B cell (primary cell): ENCODE results near the gene ARFGAP3. TPM values are rescaled to one million over a fixed set of nuclear protein-coding genes. Genes with fewer than 3 reads are reported as not detected.

ENCODE experiments used
- ATAC-seq: fragments of 200-7000 bp; cut with Tn5 transposase; one replicate; pipeline ENCODE4 v1.10.0; 2021; ENCODE audit warnings: low read depth, mild to moderate bottlenecking, moderate number of reproducible peaks, moderate library complexity
- CTCF ChIA-PET: fragments of 350-600 bp; sonication (Branson Sonifier 250); formaldehyde crosslinking; loops from one replicate; lab custom pipeline; 2021; ENCODE audit warnings: antibody characterized with exemption, inconsistent platforms; lab: Charles Lee
- POLR2A ChIA-PET: fragments of 350-600 bp; sonication (Branson Sonifier 250); formaldehyde crosslinking; loops from one replicate; lab custom pipeline; 2021; ENCODE audit warnings: antibody characterized with exemption; lab: Charles Lee
- DNase-seq: peaks from one replicate; pipeline ENCODE4 v3.0.0; 2013
- H2AFZ ChIP-seq: 2 replicates; pipeline ENCODE4 v1.6.1; 2012; ENCODE audit warnings: mild to moderate bottlenecking, low read depth, low read length; ENCODE audit not compliant: insufficient read depth, poor library complexity, severe bottlenecking
- H3K27ac ChIP-seq, 2 donors: 1 replicate in 1 of 2; 2 replicates in 1 of 2; pipeline ENCODE4 v1.5.1; 2012 to 2013; ENCODE audit warnings: low read length in 2 of 2, mild to moderate bottlenecking in 2 of 2, moderate library complexity in 1 of 2
- H3K27me3 ChIP-seq, 4 experiments: fragments of 200-600 bp in 1 of 4; sonication (generic) in 1 of 4; replicated peaks in 1 of 4; 1 replicate in 2 of 4; 2 replicates in 2 of 4; pipeline versions ENCODE4 v1.6.1 to v1.7.0; 2013 to 2016; ENCODE audit warnings: low read length in 3 of 4, mild to moderate bottlenecking in 2 of 4, mixed read lengths in 1 of 4, moderate library complexity in 1 of 4; ENCODE audit not compliant: insufficient read depth in 4 of 4, control insufficient read depth in 3 of 4; ENCODE audit errors: control extremely low read depth in 1 of 4
- H3K36me3 ChIP-seq, 2 experiments: replicated peaks in 1 of 2; 1 replicate in 1 of 2; 2 replicates in 1 of 2; pipeline versions ENCODE4 v1.6.1 to v1.7.1; 2013; ENCODE audit warnings: low read length in 1 of 2; ENCODE audit not compliant: insufficient read depth in 2 of 2, control insufficient read depth in 1 of 2; ENCODE audit errors: control extremely low read depth in 1 of 2, extremely low read depth in 1 of 2
- H3K4me1 ChIP-seq, 2 donors: fragments of 200-600 bp in 1 of 2; sonication (generic) in 1 of 2; 1 replicate in 1 of 2; 2 replicates in 1 of 2; pipeline versions ENCODE4 v1.5.1 to v1.6.1; 2013 to 2017; ENCODE audit warnings: low read length in 2 of 2; ENCODE audit not compliant: control insufficient read depth in 2 of 2, insufficient read depth in 2 of 2
- H3K4me2 ChIP-seq: replicated peaks from 2 replicates; pipeline ENCODE3; 2012; ENCODE audit warnings: mild to moderate bottlenecking, low read depth, low read length; ENCODE audit not compliant: poor library complexity, severe bottlenecking
- H3K4me3 ChIP-seq, 5 experiments: fragments of 200-600 bp in 1 of 5; sonication (generic) in 1 of 5; 1 replicate in 3 of 5; 2 replicates in 2 of 5; pipeline versions ENCODE4 v1.5.1 to v1.7.0; 2011 to 2016; ENCODE audit warnings: low read length in 4 of 5, mild to moderate bottlenecking in 4 of 5, low read depth in 2 of 5, control low read depth in 1 of 5, moderate library complexity in 1 of 5; ENCODE audit not compliant: insufficient read depth in 1 of 5; ENCODE audit errors: control extremely low read depth in 1 of 5, extremely low read depth in 1 of 5
- H3K79me2 ChIP-seq: fragments of 200-600 bp; sonication (generic); one replicate; pipeline ENCODE4 v1.6.0; 2016; ENCODE audit warnings: low read length; ENCODE audit not compliant: control insufficient read depth, insufficient read depth
- H3K9ac ChIP-seq: fragments of 200-600 bp; sonication (generic); 2 replicates; pipeline ENCODE4 v1.6.1; 2017; ENCODE audit warnings: mild to moderate bottlenecking, low read length, moderate library complexity
- H3K9me3 ChIP-seq, 3 donors: one replicate each; pipeline versions ENCODE4 v1.6.1 to v1.7.1; 2013; ENCODE audit warnings: low read length in 2 of 3; ENCODE audit not compliant: control insufficient read depth in 2 of 3, insufficient read depth in 1 of 3; ENCODE audit errors: control extremely low read depth in 1 of 3
- H4K20me1 ChIP-seq: 2 replicates; pipeline ENCODE4 v1.6.0; 2012; ENCODE audit warnings: mild to moderate bottlenecking, low read length; ENCODE audit not compliant: insufficient read depth, control insufficient read depth, poor library complexity, severe bottlenecking
- H3K27ac Mint-ChIP-seq: one replicate; pipeline ENCODE4 v1.8.0; 2021; ENCODE audit warnings: mixed read lengths
- H3K27me3 Mint-ChIP-seq: one replicate; pipeline ENCODE4 v1.8.0; 2021; ENCODE audit warnings: mixed read lengths
- H3K4me1 Mint-ChIP-seq: one replicate; pipeline ENCODE4 v1.8.0; 2021; ENCODE audit warnings: mixed read lengths
- H3K4me3 Mint-ChIP-seq: one replicate; pipeline ENCODE4 v1.8.0; 2021; ENCODE audit warnings: mixed read lengths
- H3K9me3 Mint-ChIP-seq: one replicate; pipeline ENCODE4 v1.8.0; 2022; ENCODE audit warnings: mixed read lengths; ENCODE audit not compliant: insufficient read depth
- CTCF ChIP-seq: fragments of 200-600 bp; IDR thresholded peaks from one replicate; pipeline ENCODE4 v1.8.0; 2022; ENCODE audit warnings: antibody characterized with exemption, mild to moderate bottlenecking
- EZH2 ChIP-seq: IDR thresholded peaks from 2 replicates; pipeline ENCODE4 v1.6.1; 2012; ENCODE audit warnings: borderline replicate concordance, low read depth, mild to moderate bottlenecking, moderate library complexity, low read length; ENCODE audit not compliant: insufficient read depth, poor library complexity, severe bottlenecking
- WGBS: methylation state at CpG from one replicate; pipeline ENCODE4 v1.1.5; 2013; ENCODE audit warnings: missing lambda C conversion rate; ENCODE audit not compliant: insufficient coverage; 5-methylcytosine and 5-hydroxymethylcytosine counted together
- intact Hi-C: fragments of 100-400 bp; cut with micrococcal nuclease; formaldehyde crosslinking; loops from one replicate; pipeline ENCODE4 v1.10.0; 2022
- polyA plus RNA-seq: library from polyadenylated mRNA; depleted of rRNA; stranded (reverse); fragments of >200 nt; gene quantifications from 2 replicates; pipeline ENCODE4 v1.2.3, GENCODE V29; 2012
- total RNA-seq, 2 donors: library from RNA; stranded (reverse); fragments of 120-200 nt in 1 of 2; gene quantifications; 1 replicate in 1 of 2; 2 replicates in 1 of 2; pipeline versions ENCODE4 v1.2.3 to v1.2.4, GENCODE V29; 2013 to 2022

Gene ARFGAP3
- total and polyA plus RNA-seq, 2 donors (not counting 1 experiment from before 2014, with no cell fraction given): 10.7 to 33.2 TPM

DNA sequence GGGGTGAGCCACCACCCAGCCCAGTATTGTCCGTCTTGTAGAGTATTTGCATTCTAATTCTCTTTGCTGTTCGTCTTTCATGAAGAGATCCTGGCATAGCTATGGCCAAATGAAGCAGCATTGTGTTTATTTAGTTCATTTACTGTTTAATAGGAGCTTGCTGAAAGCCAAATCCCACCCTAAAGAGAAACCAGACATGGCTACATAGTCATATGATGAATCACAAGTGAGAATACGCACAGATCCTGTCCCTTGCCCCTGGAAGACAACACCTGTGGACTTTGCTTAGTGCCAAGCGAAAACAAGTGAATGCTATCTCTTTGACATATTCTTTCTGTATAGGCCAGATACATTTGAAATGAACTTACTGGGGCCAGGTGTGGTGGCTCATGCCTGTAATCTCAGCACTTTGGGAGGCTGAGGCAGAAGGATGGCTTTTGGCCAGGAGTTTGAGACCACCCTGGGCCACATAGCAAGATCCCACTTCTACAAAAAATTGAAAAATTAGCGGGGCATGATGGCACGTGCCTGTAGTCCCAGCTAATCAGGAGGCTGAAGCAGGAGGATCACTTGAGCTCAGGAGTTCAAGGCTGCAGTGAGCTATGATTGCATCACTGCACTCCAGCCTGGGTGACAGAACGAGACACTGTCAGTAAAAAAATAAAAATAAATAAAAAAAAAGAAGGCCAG lies 5.1 kb upstream of the ARFGAP3 start:
- H3K27me3 ChIP-seq: no peaks in the 10 kb centered on the region
- ATAC-seq (no peak), DNase-seq (no peak)
- WGBS: 100% methylated on average over 4 of the region's 7 CpGs
- ChIA-PET POLR2A (interaction anchor here (0.6 to 0.9 kb wide), 5 partner anchors 62 to 308 kb away, joined by 3 to 7 read pairs (median 3); partner anchors contain the start of gene SERHL2), CTCF (interaction anchor here (0.6 to 1.9 kb wide), 5 partner anchors 9 to 228 kb away, joined by 3 to 7 read pairs (median 3); no protein-coding TSS in a partner anchor)
- intact Hi-C loops: loop anchor here (10.0 kb wide), 1 partner anchor 273 kb away; no protein-coding TSS in a partner anchor
- H3K9me3 ChIP-seq: peaks cover 0 to 23% (median 3%) of the 10 kb centered on the region in 3 donors
- H3K9ac ChIP-seq: no peak overlapping the region
- H3K27ac ChIP-seq: no peak overlapping the region
- H3K9me3 Mint-ChIP-seq: peaks cover 6% of the 10 kb centered on the region
- no peak for TF ChIP-seq CTCF
- TF ChIP-seq EZH2: no peak
- H2AFZ ChIP-seq: no peak overlapping the region
- peaks cover 26 to 47% of the 10 kb centered on the region in 2 donors for H3K4me1 ChIP-seq
- H3K27me3 Mint-ChIP-seq: no peaks in the 10 kb centered on the region
- H3K4me1 Mint-ChIP-seq: peaks cover 36% of the 10 kb centered on the region
- no peaks in the 10 kb centered on the region for H3K79me2 ChIP-seq
- H3K4me2 ChIP-seq: no peak overlapping the region
- no peaks in the 10 kb centered on the region for H3K36me3 ChIP-seq
- H4K20me1 ChIP-seq: no peaks in the 10 kb centered on the region
- H3K4me3 Mint-ChIP-seq: peak overlapping the region; percentile 10
- H3K4me3 ChIP-seq: no peak overlapping the region
- H3K27ac Mint-ChIP-seq: peak overlapping the region; percentile 33

DNA sequence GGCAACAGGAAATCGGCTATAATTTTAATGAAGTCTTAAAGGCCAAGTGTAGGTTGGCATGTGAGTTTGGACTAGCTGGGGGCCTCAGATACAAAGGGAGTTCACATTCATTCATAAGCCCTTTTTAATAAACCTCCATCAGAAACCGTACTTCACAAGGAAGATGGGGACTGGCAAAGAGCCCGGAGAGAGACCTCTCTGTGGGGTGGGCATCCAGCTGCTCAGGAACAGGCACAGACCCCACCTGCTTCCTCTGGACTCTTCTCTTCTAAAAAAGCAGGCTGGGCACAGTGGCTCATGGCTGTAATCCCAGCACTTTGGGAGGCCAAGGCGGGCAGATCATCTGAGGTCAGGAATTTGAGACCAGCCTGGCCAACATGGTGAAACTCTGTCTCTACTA lies 3.9 kb upstream of the ARFGAP3 start:
- TF ChIP-seq CTCF: no peak
- TF ChIP-seq EZH2: no peak
- H3K27ac Mint-ChIP-seq: peak overlapping the region; percentile 56
- H3K9me3 Mint-ChIP-seq: peaks cover 6% of the 10 kb centered on the region
- ATAC-seq: no peak
- no peaks in the 10 kb centered on the region for H3K27me3 Mint-ChIP-seq
- H3K79me2 ChIP-seq: peaks cover 6% of the 10 kb centered on the region
- H3K4me2 ChIP-seq: peak overlapping the region; percentile 45
- H3K27me3 ChIP-seq: no peaks in the 10 kb centered on the region
- intact Hi-C loops: loop anchor here (10.0 kb wide), 1 partner anchor 274 kb away; no protein-coding TSS in a partner anchor
- H4K20me1 ChIP-seq: peaks cover 5% of the 10 kb centered on the region
- H3K4me1 Mint-ChIP-seq: peaks cover 40% of the 10 kb centered on the region
- ChIA-PET CTCF (interaction anchor here (1.5 kb wide), 1 partner anchor 9 kb away, joined by 3 read pairs; no protein-coding TSS in a partner anchor), POLR2A (no interaction called here)
- no peak overlapping the region for H3K4me3 ChIP-seq
- H3K4me1 ChIP-seq: peaks cover 29 to 52% of the 10 kb centered on the region in 2 donors
- no peak for DNase-seq
- H3K36me3 ChIP-seq: no peaks in the 10 kb centered on the region
- H3K9me3 ChIP-seq: peaks cover 0 to 23% (median 3%) of the 10 kb centered on the region in 3 donors
- H2AFZ ChIP-seq: no peak overlapping the region
- peak overlapping the region; percentile 12 to 47 for H3K27ac ChIP-seq
- peak overlapping the region; percentile 53 for H3K4me3 Mint-ChIP-seq
- H3K9ac ChIP-seq: no peak overlapping the region
- 27% methylated on average over 2 of the region's 4 CpGs for WGBS
